ENCODE results near the gene CERS1. TPM values are rescaled to one million over a fixed set of nuclear protein-coding genes. Genes with fewer than 3 reads are reported as not detected.

The CERS1 gene
- total and polyA plus RNA-seq, 10 of the 15 experiments (the other 5 are each of a cell fraction or from before 2014, with no cell fraction given), result 0.19 TPM; not detected in 9

DNA sequence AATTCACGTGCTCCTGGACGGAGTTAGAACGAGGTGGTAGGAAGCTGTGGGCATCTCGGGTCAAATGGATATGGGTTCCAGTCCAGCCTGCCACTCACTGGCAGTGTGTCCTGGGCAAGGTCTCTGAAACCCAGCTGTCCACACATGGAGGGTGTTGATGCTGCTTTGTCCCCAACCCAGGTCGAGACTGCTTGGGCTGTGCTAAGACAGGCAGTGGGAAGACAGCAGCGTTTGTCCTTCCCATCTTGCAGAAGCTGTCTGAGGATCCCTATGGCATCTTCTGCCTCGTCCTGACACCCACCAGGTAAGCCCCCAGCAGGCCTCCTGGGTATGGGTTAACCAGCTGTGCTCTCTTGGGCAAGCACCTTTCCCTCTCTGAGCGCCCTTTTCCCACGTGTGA lies 24.4 kb upstream of the CERS1 start (continued):
- TF ChIP-seq MEF2A (IDR thresholded peaks at IDR 0.05; ENCODE audit: insufficient read depth, low read depth, low read length) (no peak), HDAC6 (IDR thresholded peaks at IDR 0.05; ENCODE audit: unreplicated experiment) (no peak)

DNA sequence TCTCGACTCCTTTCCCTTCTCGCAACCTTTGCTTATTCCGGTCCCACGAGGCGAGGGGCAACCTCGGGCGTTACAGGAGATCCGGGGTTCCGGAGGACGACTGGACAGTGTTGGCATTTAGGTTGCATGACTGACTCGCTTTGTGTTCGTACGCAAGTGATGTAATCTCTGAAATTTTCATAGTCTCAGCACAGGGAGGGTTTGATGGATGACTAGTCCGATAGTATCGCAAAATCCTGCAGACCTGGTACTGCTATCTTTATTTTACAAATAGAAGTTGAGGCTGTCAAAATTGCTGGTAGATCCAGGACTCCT lies 23.9 kb upstream of the CERS1 start:
- in situ Hi-C loops (cut with MboI), result no loop called here
- FAIRE-seq (no peak), DNase-seq (ENCODE audit: low read depth, low spot score) (no peak), ATAC-seq (no peak)
- BruUV-seq (replicated peaks), result TSS peak; percentile 81
- Histone ChIP-seq H3K27ac (ENCODE audit: control insufficient read depth, insufficient read depth) (peak overlapping the region; percentile 47), H3K79me2 (ENCODE audit: control insufficient read depth, insufficient read depth, low read length) (peaks cover 48% of the 10 kb centered on the region), H3K4me1 (ENCODE audit: control insufficient read depth, insufficient read depth, low read length) (peaks cover 8% of the 10 kb centered on the region), H3K9ac (ENCODE audit: control insufficient read depth, insufficient read depth, low read length) (peak overlapping the region; percentile 91), H3K9me3 (replicated peaks; ENCODE audit: control insufficient read depth, insufficient read depth, low read length) (no peaks in the 10 kb centered on the region), H3K4me2 (ENCODE audit: control insufficient read depth, insufficient read depth) (peak overlapping the region; percentile 99), H3K36me3 (ENCODE audit: control insufficient read depth in 2 of 2, insufficient read depth in 2 of 2, low read length in 1 of 2) (peaks cover 13 to 16% of the 10 kb centered on the region in 2 experiments), H2AFZ (ENCODE audit: control insufficient read depth, low read depth, low read length) (peak overlapping the region; percentile 37), H3K27me3 (replicated peaks in 1 of 2; ENCODE audit: control insufficient read depth in 2 of 2, insufficient read depth in 2 of 2, low read length in 1 of 2) (no peaks in the 10 kb centered on the region), H3K4me3 (peak overlapping the region; percentile 92), H4K20me1 (ENCODE audit: control insufficient read depth, insufficient read depth) (0 out of 2 replicates have a peak, but pooled peaks cover 3% of the 10 kb centered on the region)
- under 1% methylated on average over 11 of the region's 15 CpGs for WGBS (ENCODE audit: insufficient coverage, insufficient replicate concordance, low lambda C conversion rate, missing lambda C conversion rate)
- CTCF ChIA-PET, result interaction anchor here (0.8 to 1.7 kb wide), 6 partner anchors 67 to 532 kb away, joined by 3 to 10 read pairs (median 3); no protein-coding TSS in a partner anchor
- POLR2A ChIA-PET, result interaction anchor here (0.6 to 1.4 kb wide), 6 partner anchors 29 to 361 kb away, joined by 3 to 4 read pairs (median 3); partner anchors contain the start of genes SLC25A42 and UBA52
- RAD21 ChIA-PET (ENCODE audit: unreplicated experiment), result interaction anchor here (0.8 to 1.7 kb wide), 7 partner anchors 20 to 376 kb away, joined by 3 to 10 read pairs (median 3); partner anchors contain the start of gene FKBP8
- intact Hi-C loops (cut with micrococcal nuclease; ENCODE audit: unreplicated experiment), result loop anchor here (2.0 kb wide), 1 partner anchor 283 kb away; the partner anchor contains the start of gene KLHL26
- SMC1A ChIA-PET (ENCODE audit: uncharacterized antibody, unreplicated experiment), result interaction anchor here (0.9 to 2.0 kb wide), 6 partner anchors 25 to 270 kb away, joined by 3 to 8 read pairs (median 4); no protein-coding TSS in a partner anchor
- no peak for TF ChIP-seq SRF (IDR thresholded peaks at IDR 0.05; ENCODE audit: low read depth in 2 of 2, low read length in 2 of 2)
- TF ChIP-seq NR2F1 (conservative IDR thresholded peaks at IDR 0.05), result no peak
- no peak for TF ChIP-seq EGR1 (IDR thresholded peaks at IDR 0.05; ENCODE audit: borderline replicate concordance in 1 of 2, low read depth in 2 of 2, low read length in 2 of 2)
- TF ChIP-seq YBX1 (IDR thresholded peaks at IDR 0.05), result no peak
- TF ChIP-seq CEBPB (IDR thresholded peaks at IDR 0.05; ENCODE audit: borderline replicate concordance in 1 of 2, low read depth in 2 of 2, low read length in 2 of 2), result no peak
- TF ChIP-seq, protein P1, sequence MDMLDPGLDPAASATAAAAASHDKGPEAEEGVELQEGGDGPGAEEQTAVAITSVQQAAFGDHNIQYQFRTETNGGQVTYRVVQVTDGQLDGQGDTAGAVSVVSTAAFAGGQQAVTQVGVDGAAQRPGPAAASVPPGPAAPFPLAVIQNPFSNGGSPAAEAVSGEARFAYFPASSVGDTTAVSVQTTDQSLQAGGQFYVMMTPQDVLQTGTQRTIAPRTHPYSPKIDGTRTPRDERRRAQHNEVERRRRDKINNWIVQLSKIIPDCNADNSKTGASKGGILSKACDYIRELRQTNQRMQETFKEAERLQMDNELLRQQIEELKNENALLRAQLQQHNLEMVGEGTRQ (IDR thresholded peaks at IDR 0.05; ENCODE audit: borderline replicate concordance, low read depth, low read length), result no peak
- TF ChIP-seq, protein P2, sequence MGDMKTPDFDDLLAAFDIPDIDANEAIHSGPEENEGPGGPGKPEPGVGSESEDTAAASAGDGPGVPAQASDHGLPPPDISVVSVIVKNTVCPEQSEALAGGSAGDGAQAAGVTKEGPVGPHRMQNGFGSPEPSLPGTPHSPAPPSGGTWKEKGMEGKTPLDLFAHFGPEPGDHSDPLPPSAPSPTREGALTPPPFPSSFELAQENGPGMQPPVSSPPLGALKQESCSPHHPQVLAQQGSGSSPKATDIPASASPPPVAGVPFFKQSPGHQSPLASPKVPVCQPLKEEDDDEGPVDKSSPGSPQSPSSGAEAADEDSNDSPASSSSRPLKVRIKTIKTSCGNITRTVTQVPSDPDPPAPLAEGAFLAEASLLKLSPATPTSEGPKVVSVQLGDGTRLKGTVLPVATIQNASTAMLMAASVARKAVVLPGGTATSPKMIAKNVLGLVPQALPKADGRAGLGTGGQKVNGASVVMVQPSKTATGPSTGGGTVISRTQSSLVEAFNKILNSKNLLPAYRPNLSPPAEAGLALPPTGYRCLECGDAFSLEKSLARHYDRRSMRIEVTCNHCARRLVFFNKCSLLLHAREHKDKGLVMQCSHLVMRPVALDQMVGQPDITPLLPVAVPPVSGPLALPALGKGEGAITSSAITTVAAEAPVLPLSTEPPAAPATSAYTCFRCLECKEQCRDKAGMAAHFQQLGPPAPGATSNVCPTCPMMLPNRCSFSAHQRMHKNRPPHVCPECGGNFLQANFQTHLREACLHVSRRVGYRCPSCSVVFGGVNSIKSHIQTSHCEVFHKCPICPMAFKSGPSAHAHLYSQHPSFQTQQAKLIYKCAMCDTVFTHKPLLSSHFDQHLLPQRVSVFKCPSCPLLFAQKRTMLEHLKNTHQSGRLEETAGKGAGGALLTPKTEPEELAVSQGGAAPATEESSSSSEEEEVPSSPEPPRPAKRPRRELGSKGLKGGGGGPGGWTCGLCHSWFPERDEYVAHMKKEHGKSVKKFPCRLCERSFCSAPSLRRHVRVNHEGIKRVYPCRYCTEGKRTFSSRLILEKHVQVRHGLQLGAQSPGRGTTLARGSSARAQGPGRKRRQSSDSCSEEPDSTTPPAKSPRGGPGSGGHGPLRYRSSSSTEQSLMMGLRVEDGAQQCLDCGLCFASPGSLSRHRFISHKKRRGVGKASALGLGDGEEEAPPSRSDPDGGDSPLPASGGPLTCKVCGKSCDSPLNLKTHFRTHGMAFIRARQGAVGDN (IDR thresholded peaks at IDR 0.05), result no peak
- TF ChIP-seq BMI1 (IDR thresholded peaks at IDR 0.05; ENCODE audit: borderline replicate concordance), result no peak
- TF ChIP-seq, protein P3, sequence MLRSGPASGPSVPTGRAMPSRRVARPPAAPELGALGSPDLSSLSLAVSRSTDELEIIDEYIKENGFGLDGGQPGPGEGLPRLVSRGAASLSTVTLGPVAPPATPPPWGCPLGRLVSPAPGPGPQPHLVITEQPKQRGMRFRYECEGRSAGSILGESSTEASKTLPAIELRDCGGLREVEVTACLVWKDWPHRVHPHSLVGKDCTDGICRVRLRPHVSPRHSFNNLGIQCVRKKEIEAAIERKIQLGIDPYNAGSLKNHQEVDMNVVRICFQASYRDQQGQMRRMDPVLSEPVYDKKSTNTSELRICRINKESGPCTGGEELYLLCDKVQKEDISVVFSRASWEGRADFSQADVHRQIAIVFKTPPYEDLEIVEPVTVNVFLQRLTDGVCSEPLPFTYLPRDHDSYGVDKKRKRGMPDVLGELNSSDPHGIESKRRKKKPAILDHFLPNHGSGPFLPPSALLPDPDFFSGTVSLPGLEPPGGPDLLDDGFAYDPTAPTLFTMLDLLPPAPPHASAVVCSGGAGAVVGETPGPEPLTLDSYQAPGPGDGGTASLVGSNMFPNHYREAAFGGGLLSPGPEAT (IDR thresholded peaks at IDR 0.05; ENCODE audit: low read depth), result peak; percentile 44
- TF ChIP-seq BRCA1 (IDR thresholded peaks at IDR 0.05; ENCODE audit: low read depth, low read length), result no peak
- TF ChIP-seq WRNIP1 (IDR thresholded peaks at IDR 0.05; ENCODE audit: borderline replicate concordance, low read depth, low read length), result no peak
- no peak for TF ChIP-seq SPI1 (IDR thresholded peaks at IDR 0.05; ENCODE audit: borderline replicate concordance, insufficient read depth, low read depth, low read length)
